Fibroblast of the aortic adventitia (primary cell): ENCODE measurements around the gene IL22RA2. TPM values are rescaled to one million over a fixed set of nuclear protein-coding genes. Genes with fewer than 3 reads are reported as not detected.
A peak's percentile ranks its signal among the peaks of the same experiment; 100 is the strongest.
"Not testable (repeated sequence)": the region's sequence is repeated elsewhere in the genome, so short reads cannot be mapped to it uniquely, and the experiment has no call there.

ENCODE experiments used
- DNase-seq: peaks from one replicate; pipeline ENCODE4 v3.0.0-alpha.2; 2010; ENCODE audit warnings: low read depth
- H3K4me3 ChIP-seq: 2 replicates; pipeline ENCODE4 v1.5.1; 2011; ENCODE audit warnings: low read depth, mild to moderate bottlenecking, control low read depth, low read length, moderate library complexity
- CTCF ChIP-seq: IDR thresholded peaks from 2 replicates; pipeline ENCODE4 v1.5.1; 2011; ENCODE audit warnings: mild to moderate bottlenecking, low read length, control low read depth, inconsistent platforms; ENCODE audit not compliant: insufficient read depth
- total RNA-seq: library from RNA; depleted of rRNA; stranded (reverse); fragments of >200 nt; gene quantifications from 2 replicates; pipeline ENCODE4 v1.2.3, GENCODE V29; 2012; ENCODE audit warnings: low replicate concordance

Gene IL22RA2
- total RNA-seq, 1 donor, result not detected

GRCh38 chr6:137119196-137120104, 54.0 kb downstream of the IL22RA2 start:
- TF ChIP-seq CTCF, result no peak
- no peak overlapping the region for H3K4me3 ChIP-seq
- DNase-seq, result no peak

DNA sequence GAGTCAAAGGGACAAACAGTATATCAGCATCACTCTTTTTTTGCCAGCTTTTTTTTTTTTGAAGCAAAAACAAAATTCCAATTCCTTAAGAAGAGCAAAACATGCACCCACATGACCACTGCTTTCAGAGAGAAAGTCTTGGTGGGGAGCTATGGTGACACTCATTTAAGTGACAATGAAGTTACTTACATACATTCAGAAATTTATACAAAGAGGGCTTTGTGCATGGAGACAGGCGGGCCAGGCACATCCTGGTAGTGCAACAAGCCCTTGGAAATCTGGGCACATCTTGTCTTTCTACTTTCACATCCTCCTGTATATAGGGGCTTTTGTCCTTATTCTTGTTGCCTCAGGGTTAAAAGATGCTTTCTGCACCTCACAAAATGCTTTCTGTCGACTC, 55.9 kb downstream of the IL22RA2 start:
- TF ChIP-seq CTCF, result no peak
- no peak overlapping the region for H3K4me3 ChIP-seq
- no peak for DNase-seq

GRCh38 chr6:137116807-137117206, 56.6 kb downstream of the IL22RA2 start:
- no peak for DNase-seq
- H3K4me3 ChIP-seq, result no peak overlapping the region
- TF ChIP-seq CTCF, result no peak

GRCh38 chr6:137115658-137116057, 57.8 kb downstream of the IL22RA2 start:
- no peak overlapping the region for H3K4me3 ChIP-seq
- no peak for TF ChIP-seq CTCF
- DNase-seq, result no peak

- DNase-seq, result peak; percentile 51
- H3K4me3 ChIP-seq, result no peak overlapping the region
- no peak for TF ChIP-seq CTCF
Measured at GRCh38 chr6:137112067-137112355, 61.4 kb downstream of the IL22RA2 start.

- peak; percentile 5 for DNase-seq
- no peak overlapping the region for H3K4me3 ChIP-seq
- no peak for TF ChIP-seq CTCF
Measured at GRCh38 chr6:137111296-137112066, 62.0 kb downstream of the IL22RA2 start.

DNA sequence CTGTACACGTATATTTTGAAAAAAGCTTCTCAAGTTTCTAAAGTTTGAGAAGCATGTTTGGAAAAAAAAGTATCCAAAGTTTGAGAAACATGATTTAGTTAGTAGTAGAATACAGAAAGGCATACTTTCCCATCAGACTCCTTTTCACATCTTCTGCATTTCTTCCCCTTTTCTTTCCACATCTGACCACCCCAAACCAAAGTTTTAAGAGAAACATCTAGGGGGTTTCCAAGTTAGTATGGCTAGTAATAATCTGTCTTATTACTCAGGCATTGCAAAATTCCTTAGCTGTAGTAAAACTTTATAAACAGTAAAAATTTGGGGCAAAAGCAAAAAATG, 65.7 kb downstream of the IL22RA2 start:
- no peak overlapping the region for H3K4me3 ChIP-seq
- no peak for DNase-seq
- no peak for TF ChIP-seq CTCF

- DNase-seq, result not testable (repeated sequence)
Measured at GRCh38 chr6:137107047-137107766, 66.2 kb downstream of the IL22RA2 start.

More at GRCh38 chr6:137107047-137107766, 66.2 kb downstream of the IL22RA2 start:
- H3K4me3 ChIP-seq, result not testable (repeated sequence)
